NCI-H524 (cell line): ENCODE data around the gene TMEM167B.
"Not testable (repeated sequence)": the region's sequence is repeated elsewhere in the genome, so short reads cannot be mapped to it uniquely, and the experiment has no call there.

Experiments
- DNase-seq, 2 experiments: peaks; one replicate each; lab custom pipeline; 2025; lab: John Stamatoyannopoulos, UW

TMEM167B gene

GRCh38 chr1:109090196-109091077, at the start of gene TMEM167B:
TSS of gene TMEM167B (plus strand) at chr1:109090764. CDS start at chr1:109090873, 109 bp downstream.
- peak; percentile 80 to 91 for DNase-seq

GRCh38 chr1:109040989-109041620, 49.5 kb upstream of the TMEM167B start:
- peak in 1 of 2 experiments; percentile 52 for DNase-seq

DNA sequence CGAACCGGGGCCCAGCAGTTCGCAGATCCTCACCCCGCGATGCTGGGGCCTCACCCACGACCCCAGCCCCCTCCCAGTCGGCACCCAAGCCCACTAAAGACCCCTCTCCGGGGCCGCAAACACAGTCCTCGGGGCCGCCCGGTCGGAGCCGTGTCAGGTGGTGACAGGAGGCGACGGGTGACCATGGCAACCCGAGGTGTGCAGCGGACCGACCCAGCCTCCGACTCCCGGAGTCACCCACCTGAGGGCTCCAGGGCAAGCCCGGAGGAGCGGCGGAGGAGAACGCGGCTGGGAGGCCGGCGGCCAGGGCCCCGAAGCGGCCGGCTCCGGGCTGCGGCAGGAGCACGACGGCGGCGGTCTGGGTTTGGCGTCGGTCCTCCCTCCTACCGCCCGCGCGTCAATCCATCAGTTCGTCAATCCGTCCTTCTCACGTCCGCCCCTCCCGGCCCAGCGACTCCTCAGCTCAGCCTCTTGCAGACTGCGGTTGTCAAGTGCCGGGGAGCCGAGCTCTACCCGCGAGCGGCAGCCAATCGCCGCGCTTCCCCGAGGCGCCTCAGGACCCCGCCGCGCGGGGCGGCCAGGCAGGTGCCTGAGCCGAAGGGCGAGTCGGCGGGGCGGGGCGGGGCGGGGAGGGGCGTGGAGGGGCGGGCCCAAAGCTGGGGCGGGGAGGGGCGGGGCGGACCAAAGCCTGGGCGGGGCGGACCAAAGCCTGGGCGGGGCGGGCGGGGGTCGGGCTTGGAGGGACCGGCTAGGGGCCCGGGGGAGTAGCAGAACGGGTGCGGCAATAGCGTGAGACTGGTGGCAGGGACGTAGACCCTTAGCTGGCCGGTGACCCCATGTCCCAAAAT, 48.7 kb upstream of the TMEM167B start, which contains the start of gene WDR47:
WDR47 (minus strand) TSS at position 482 of the 848 bp plus-strand sequence. CDS start 18,590 bp downstream, outside the sequence.
- DNase-seq = peak; percentile 81 to 94

DNA sequence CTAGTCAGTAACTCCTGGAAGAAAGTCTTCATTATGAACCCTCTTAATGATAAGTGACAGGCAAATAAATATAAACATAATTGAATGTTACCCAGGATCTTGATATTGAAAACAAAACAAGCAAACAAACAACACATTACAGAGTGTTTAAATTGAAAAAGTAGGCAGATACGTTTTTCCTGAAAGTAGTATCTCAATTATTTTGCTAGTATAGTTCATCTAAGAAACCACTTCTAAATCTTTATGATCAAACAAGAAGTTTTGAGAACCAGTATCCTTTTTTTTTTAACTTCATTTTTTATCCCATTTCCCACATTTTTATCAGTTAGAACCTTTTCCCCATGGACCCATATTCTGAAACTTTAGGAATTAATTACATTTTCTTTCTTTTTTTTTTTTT, 45.0 kb upstream of the TMEM167B start:
- no peak for DNase-seq

DNA sequence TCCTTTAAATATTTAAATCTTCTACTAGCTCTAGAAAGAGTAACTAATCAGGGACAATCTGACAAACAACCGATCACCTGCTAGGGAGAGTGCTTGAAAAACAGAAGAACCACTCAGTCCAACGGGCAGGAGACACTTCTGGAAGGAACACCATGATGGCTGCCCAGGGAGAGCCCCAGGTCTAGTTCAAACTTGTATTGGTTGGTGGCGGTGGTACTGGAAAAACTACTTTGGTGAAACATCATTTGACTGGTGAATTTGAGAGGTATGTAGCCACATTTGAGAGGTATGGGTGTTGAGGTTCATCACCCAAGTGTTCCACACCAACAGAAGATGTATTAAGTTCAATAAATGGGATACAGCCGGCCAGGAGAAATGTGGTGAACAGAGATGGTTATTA, 43.9 kb upstream of the TMEM167B start:
- no peak for DNase-seq

DNA sequence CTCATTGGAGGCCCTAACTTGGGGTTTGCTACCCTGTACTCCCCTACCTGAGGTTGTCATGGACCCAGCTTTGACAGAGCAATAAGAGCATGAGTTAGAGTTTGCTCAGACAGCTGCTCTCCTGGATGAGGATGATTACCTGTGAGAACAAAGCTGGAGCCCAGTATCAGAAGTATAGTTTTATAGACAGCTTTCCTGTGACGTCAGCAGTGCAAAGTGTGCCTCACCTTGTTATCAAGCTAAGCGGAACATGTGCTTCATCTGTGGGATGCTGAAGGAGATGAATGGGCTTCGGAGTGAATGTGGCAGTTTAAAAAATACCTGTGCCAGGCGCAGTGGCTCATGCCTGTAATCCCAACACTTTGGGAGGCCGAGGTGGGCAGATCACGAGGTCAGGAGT, 43.2 kb upstream of the TMEM167B start:
- DNase-seq = no peak

DNA sequence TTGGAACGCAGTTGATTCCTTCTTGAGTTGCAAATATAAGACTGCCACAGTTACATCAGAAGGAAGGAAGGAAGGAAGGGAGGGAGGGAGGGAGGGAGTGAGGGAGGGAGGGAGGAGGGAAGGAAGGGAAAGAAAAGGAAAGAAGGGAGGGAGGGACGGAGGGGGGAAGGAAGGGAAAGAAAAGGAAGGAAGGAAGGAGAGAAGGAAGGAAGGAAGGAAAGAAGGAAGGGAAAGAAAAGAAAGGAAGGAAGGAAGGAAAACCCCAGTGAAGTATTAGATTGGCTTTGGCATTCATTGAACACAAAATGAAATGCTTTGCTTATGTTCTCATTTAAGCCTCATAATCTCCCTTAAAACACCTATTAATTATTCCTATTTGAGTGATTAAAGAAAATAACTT, 42.2 kb upstream of the TMEM167B start:
- DNase-seq = no peak

GRCh38 chr1:109050228-109050995, 40.2 kb upstream of the TMEM167B start:
- no peak for DNase-seq

GRCh38 chr1:109052145-109052544, 38.4 kb upstream of the TMEM167B start:
- DNase-seq = not testable (repeated sequence)

DNA sequence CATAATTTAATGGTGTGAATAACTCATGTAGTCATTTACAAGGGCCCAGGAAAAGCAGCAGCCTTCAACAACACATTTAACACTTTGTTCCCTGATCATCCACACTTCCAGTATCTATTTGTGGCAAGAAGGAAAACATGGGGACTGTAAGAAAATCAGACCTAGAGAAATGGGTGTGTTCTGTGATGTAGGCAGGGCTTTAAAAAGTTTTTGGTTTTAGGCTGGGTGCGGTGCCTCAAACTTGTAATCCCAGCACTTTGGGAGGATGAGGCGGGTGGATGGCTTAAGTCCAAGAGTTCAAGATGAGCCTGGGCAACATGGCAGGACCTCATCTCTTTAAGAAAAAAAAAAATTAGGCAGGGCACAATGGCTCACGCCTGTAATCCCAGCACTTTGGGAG, 34.5 kb upstream of the TMEM167B start:
- no peak for DNase-seq

DNA sequence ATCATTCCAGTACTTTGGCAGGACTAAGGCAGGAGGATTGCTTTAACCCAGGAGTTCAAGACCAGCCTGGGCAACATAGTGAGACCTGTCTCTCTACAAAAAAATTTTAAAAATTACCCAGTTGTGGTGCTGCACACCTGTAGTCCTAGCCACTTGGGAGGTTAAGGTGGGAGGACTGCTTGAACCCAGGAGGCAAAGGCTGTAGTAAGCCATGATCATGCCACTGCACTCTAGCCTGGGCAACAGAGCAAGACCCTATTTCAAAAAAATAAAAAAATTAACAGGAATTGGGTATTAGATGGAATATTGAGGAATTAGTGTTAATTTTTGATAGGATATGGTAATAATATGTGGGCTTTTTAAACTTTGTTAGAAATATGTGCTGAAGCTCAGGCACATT, 31.5 kb upstream of the TMEM167B start:
- no peak for DNase-seq

DNA sequence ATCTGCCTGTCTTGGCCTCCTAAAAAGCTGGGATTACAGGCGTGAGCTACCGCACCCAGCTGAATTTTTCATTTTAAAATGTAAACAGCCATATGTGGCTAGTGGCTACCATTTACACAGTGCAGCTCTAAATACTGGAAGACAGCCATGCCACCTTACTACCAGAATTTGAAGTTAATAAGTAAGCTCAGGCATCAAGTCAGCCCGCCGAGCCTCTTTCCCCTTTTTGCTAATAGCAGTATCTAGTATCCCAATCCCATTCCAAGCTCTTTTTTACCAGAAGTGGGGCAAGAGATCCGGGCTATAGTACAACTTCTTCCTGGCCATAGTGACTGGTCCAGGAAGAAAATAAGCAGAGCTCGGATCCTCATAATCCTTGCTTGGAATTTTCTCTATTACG, 29.9 kb upstream of the TMEM167B start:
- no peak for DNase-seq

GRCh38 chr1:109061183-109061582, 29.4 kb upstream of the TMEM167B start:
- no peak for DNase-seq

DNA sequence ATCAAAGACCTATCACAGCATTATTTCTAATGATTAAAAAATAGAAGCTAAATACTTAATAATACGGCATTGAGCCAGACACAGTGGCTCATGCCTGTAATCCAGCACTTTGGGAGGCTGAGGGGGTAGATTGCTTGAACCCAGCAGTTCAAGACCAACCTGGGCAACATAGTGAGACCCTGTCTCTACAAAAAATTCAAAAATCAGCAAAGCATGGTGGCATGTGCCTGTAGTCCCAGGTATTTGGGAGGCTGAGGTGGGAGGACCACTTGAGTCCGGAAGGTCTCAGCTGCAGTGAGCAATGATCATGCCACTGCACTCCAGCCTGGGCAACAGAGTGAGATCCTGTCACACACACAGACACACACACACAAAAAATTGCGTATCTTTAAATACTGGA, 25.4 kb upstream of the TMEM167B start:
- DNase-seq = no peak

DNA sequence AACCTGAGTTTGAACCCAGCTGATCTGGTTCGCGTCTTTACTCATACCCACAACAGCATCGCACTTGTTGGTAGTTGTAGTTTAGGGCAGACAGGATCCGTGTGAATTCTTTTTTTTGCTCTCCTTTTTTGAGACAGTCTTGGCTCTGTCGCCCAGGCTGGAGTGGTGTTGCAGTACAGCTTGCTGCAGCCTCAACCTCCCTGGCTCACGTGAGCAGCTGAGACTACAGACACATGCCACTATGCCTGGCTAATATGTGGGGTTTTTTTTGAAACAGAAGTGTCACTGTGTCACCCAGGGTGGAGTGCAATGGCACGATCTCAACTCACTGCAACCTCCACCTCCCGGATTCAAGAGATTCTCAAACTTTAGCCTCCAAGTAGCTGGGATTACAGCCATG, 22.7 kb upstream of the TMEM167B start:
- DNase-seq = no peak

DNA sequence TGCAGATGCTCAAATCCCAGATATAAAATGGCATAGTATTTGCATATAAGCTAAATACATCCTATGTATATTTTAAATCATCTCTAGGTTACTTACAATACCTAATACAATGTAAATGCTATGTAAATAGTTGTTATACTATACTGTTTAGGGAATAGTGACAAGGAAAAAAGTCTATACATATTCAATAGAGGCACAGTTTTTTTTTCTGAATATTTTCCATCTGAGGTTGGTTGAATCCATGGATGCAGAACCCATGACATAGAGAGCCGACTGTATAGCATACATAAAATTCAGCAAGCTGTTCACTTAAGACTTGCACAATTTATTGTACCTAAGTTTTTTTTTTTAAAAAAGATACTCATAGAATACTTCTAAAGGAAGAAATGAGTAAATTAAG, 21.3 kb upstream of the TMEM167B start:
- DNase-seq = no peak

GRCh38 chr1:109075531-109076490, 14.8 kb upstream of the TMEM167B start, which contains the start of gene TAF13:
TSS of gene TAF13 (minus strand) at chr1:109076003. CDS start at chr1:109075947, 56 bp downstream.
- peak; percentile 83 to 92 for DNase-seq

DNA sequence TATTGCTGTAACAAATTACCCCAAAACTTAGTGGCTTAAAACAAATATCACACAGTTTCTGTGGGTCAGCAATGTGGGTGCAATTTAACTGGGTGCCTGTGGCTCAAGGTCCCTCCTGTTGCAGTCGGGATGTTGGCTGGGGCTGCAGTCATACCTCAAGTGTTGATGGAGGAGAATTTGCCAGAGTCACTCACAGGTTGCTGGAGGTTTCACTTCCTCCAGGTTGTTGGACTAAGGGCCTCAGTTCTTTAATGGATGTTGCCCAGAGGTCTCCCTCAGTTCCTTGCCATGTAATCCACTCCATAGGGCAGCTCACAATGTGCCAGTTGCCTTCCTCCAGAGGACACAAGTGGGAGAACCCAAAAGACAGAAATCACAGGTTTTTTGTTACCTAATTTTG, 12.2 kb upstream of the TMEM167B start:
- DNase-seq = no peak

- no peak for DNase-seq
These were observed 11.3 kb upstream of the TMEM167B start for GRCh38 chr1:109079240-109079622.

DNA sequence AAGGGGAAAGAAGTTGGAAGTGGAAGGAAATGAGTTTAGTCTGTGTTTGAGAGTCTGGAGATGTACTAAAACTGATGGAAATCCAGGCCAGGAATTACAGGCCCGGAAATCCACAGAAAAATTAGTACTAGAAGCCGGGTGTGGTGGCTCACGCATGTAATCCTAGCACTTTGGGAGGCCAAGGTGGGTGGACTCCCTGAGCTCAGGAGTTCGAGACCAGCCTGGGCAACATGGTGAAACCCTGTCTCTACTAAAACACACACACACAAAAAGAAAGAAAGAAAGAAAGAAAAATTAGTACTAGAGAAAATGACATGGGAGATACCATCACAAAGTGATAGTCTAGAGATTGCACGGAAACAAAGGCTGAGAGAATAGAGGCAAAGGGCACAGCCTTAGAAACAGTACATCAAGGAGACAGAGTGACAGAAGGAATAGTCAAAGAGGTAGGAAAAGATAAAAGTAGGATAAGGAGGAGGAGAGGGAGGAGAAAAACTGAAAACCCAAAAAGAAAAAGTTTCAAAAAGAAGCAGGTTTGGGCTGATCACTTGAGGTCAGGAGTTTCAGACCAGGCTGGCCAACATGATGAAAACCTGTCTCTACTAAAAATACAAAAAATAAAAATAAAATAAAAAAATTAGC, 10.0 kb upstream of the TMEM167B start:
- DNase-seq = no peak
